Ishikawa (cell line): ENCODE data around the gene PRSS2.

Source experiments
- CEBPB ChIP-seq: IDR thresholded peaks from 2 replicates; pipeline ENCODE4 v1.6.1; 2012
- RAD21 ChIP-seq: IDR thresholded peaks from 2 replicates; pipeline ENCODE4 v1.6.1; 2012; ENCODE audit warnings: low read depth

- no peak for TF ChIP-seq CEBPB
- no peak for TF ChIP-seq RAD21
These were observed 17.4 kb upstream of the PRSS2 start for GRCh38 chr7:142753366-142753765.
